IPS-18c (cell line): ENCODE measurements around the gene DAZAP1.

ENCODE experiments used
- H3K4me3 ChIP-seq: 2 replicates; pipeline ENCODE4 v1.7.0; 2013; ENCODE audit warnings: low read depth, mild to moderate bottlenecking, low read length, moderate library complexity; ENCODE audit not compliant: insufficient read depth
- H3K9me3 ChIP-seq: one replicate; pipeline ENCODE4 v1.6.1; 2013; ENCODE audit warnings: mild to moderate bottlenecking, low read length, moderate library complexity; ENCODE audit not compliant: control insufficient read depth, insufficient read depth

The DAZAP1 gene

DNA sequence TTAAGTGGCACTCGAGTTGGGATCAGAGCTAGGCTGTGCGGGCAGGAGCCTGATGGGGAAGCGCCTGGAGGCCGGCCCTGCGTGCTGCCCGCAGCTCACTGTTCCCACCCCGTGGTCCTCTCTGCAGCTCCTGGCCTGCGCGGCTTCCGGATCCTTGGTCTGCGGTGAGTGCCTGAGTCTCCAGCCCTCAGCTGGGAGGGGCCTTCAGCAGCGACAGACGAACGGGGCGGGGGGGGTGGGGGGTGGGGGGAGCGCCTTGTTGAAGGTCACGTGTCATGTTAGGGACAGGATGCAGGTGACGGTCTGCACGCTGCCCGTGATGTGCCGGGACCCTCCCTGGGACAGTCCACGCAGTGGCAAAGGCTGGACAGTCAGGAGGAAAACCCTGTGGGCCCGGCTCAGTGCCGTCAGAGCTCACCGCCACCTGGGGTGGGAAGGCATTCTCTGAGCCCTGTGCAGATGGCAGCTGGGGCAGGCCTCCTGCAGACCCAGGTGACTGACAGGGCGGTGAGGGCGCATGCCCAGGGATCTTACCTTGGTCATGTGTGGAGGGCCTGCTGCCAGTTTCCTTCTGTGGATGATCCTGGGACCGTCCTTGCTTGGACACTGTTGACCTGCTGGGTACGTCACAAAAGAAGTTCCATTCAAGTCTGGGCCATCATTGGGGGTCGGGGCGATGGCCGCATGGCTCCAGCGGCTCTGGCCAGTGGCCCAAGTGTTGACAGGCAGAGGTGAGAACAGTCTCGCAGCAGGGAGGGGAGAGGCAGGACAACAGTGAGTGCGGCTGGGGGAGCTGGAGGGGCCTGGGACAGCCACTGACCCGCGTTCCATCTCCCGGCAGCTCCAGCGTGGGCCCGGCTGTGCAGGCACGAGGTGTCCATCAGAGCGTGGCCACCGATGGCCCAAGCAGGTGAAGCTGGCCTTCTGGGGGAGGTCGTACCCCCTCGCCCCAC lies 19.4 kb upstream of the DAZAP1 start:
- no peak overlapping the region for H3K4me3 ChIP-seq
- H3K9me3 ChIP-seq = no peaks in the 10 kb centered on the region

DNA sequence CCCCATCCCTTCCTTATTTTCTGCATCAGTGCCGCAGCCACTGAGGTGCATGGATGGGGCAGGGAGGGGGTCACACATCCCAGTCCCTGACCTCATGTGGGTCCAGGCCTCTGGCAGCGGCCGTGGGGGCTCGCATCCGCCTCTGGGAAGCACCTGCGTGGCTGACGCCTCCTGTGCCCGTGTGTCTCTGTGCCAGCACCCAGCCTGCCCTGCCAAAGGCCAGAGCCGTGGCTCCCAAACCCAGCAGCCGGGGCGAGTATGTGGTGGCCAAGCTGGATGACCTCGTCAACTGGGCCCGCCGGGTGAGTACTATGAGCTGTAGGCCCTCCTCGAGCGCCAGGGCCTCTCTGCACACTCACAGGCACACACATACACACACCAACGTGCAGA lies 18.8 kb upstream of the DAZAP1 start:
- no peaks in the 10 kb centered on the region for H3K9me3 ChIP-seq
- H3K4me3 ChIP-seq = no peak overlapping the region

DNA sequence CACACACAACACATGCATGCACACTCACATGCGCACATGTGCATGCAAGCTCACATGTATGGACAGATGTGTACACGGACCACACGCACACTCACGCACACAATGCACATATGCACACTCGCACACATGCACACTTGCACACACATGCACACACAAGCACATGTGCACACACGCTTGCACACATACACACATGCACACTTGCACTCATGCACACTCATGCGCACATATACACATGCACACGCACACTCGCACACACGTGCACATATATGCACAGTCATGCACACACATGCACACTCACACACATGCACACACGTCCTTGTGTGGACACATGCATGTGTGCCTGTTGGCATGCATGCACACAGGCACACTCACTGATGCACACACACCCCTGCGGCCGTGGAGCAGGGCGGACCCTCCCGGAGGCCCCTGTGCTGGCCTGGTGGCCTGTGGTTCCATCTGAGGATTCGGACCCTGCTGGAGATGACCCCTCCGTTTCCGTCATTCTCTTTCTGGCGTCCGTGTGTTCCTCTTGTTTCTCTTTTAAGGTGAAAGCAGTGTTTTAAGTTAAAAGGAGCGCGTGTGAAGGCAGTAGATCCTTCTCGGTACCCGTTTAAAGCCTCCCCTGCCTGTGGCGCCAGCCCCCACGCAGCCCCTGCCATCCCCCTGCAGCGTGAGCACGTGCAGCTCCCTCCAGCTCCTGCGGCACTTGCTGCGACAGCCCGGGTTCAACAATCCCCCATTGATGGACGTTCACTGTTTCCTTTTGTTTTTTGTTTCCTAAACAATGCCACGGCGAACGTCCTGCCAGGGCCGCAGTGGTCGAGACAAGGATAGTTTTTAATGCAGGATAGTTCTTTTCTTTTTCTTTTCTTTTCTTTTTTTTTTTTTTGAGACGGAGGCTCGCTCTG lies 18.1 kb upstream of the DAZAP1 start:
- no peak overlapping the region for H3K4me3 ChIP-seq
- H3K9me3 ChIP-seq = no peaks in the 10 kb centered on the region

DNA sequence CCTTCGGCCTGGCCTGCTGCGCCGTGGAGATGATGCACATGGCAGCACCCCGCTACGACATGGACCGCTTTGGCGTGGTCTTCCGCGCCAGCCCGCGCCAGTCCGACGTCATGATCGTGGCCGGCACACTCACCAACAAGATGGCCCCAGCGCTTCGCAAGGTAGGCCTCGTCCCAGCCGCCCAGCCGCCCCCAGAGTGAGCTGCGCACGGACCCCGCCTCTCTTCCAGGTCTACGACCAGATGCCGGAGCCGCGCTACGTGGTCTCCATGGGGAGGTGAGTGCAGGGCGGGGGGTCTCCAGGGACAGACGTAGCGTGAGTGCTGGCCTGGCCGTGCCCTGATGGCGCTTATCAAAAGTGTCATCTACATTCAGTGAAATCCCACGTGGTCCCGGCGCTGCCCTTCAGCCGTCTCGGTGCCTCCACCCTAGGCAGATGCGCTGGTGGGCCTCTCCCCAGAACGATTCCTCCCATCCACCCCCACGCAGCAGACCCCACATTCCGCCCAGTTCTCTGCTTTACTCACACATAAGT lies 16.4 kb upstream of the DAZAP1 start:
- H3K9me3 ChIP-seq = no peaks in the 10 kb centered on the region
- no peak overlapping the region for H3K4me3 ChIP-seq

DNA sequence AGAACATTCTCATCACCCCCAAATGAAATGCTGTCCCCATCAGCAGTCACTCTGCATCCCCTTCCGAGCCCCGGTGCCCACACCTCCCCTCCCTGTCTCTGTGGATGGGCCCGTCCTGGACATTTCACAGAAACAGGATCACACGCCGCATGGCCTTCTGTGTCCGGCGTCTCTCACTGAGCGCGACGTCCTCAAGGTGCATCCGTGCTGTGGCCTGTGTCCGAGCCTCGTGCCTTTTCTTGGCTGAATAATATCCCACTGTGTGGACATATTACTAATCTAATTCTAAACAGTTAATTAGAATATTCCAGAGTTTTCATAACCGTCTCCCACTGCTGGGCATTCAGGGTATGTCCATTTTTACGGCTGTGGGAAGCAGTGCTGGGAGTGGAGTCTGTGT lies 15.0 kb upstream of the DAZAP1 start:
- Histone ChIP-seq H3K9me3 (no peaks in the 10 kb centered on the region), H3K4me3 (no peak overlapping the region)

DNA sequence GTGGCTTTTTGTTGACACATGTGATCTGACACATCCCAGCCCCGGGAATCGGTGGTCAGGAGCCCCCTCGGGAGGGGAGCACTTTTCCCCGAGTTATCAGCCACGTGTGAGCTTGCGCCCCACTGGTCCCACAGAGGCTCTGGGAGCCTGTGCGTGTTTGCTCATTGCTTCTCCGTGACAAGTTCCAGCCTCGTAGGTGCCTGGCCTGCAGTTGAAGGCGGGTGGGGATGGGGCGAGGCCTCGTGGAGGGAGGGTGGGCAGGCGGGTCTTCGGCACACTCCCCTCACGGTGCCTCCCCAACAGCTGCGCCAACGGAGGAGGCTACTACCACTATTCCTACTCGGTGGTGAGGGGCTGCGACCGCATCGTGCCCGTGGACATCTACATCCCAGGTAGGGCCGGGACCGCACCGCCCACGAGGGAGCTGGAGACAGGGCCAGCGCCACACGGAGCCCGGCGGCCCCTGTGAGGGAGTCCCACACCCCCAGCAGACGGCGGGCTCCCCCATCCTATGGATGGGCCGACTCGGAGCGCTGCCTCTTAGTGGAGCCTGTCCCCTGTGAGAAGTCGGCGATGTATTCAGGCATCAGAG lies 14.4 kb upstream of the DAZAP1 start:
- H3K9me3 ChIP-seq = no peaks in the 10 kb centered on the region
- no peak overlapping the region for H3K4me3 ChIP-seq

DNA sequence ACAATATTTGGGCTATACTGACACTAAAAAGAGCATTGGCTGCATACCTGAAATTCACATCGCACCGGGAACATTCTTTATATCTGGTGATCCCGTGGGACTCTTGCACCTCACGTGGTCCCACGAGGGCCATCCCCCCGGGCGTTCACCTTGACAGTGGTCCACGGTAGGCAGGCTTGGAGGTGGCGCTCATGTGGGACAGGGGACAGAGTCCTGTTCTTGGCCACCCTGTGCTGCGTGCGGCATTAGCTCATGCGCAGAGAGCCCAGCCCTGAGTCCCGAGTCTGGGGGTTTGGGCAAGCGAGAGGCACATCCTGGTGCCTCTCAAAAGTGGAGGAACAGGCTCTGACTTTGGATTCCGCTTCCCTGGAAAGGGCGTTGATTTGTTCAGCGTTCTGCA lies 13.5 kb upstream of the DAZAP1 start:
- no peaks in the 10 kb centered on the region for H3K9me3 ChIP-seq
- no peak overlapping the region for H3K4me3 ChIP-seq

DNA sequence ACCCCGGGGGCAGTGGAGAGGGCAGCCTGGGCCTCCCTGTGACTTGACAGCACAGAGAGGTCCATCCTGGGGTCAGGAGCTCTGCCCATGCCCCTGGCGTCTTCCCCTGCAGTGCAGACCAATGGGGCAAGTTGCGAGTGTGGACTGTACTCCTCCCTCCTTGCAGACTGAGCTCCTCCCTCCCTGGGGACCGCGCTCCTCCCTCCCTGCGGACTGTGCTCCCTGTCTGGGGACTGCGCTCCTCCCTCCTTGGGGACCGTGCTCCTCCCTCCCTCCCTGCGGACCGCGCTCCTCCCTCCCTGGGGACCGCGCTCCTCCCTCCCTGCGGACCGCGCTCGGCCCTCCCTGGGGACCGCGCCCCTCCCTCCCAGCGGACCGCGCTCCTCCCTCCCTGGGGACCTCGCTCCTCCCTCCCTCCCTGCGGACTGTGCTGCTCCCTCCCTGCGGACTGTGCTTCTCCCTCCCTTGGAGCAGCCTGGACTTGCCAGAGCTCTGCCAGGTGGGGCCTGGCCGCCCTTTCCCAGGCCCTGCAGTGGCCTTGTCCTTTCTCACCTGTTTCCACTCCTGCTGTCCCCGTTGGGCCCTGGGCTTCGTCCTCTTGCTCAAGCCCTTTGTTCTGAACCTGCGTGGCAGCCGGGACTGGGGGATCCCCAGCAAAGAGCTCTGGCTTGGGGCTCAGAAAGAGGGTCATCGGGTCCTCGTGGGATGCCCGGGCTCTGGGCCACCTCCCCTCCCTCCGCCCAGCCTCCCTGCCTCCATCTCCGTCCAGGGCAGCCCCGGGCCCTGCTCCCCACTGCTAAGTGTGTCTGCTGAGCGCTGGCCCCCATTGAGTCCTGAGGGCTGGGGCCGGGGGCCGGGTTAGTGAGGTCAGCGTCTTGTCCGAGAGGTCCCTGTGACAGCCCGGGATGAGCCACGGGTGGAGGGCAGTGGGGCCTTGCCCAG lies 12.9 kb upstream of the DAZAP1 start:
- no peak overlapping the region for H3K4me3 ChIP-seq
- no peaks in the 10 kb centered on the region for H3K9me3 ChIP-seq

DNA sequence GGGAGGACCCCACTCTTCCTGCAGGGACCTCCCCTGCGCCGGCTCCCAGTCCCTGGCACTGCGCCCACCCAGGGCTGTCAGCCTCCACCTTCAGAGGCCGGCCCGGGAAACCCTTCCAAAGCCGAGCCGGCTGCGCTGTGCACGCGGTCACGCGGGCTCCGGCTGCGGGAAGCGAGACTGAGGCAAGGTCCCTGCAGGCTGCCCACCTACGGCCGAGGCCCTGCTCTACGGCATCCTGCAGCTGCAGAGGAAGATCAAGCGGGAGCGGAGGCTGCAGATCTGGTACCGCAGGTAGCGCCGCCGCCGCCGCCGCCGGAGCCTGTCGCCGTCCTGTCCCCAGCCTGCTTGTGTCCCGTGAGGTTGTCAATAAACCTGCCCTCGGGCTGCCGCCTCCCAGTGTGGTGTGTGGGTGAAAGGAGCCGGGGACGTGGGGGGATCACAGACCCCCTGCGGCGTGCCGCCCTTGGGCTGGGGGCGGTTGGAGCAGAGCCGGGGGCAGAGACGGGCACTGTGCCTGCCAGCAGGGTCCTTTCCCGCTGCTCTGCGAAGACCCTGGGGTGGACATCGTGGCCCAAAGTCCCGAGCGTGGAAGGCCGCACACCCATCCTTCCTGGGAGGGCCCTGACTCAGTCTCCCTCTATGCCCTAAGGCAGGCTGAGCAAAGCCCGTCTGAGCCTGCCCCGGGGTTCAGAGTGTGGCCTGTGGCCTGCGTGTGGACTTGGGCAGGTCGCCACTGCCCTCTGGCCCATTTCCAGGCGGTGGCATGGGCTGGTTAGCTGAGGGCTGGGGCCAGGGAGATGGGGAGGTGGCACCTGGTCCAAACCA lies 12.0 kb upstream of the DAZAP1 start:
- H3K9me3 ChIP-seq = no peaks in the 10 kb centered on the region
- no peak overlapping the region for H3K4me3 ChIP-seq

DNA sequence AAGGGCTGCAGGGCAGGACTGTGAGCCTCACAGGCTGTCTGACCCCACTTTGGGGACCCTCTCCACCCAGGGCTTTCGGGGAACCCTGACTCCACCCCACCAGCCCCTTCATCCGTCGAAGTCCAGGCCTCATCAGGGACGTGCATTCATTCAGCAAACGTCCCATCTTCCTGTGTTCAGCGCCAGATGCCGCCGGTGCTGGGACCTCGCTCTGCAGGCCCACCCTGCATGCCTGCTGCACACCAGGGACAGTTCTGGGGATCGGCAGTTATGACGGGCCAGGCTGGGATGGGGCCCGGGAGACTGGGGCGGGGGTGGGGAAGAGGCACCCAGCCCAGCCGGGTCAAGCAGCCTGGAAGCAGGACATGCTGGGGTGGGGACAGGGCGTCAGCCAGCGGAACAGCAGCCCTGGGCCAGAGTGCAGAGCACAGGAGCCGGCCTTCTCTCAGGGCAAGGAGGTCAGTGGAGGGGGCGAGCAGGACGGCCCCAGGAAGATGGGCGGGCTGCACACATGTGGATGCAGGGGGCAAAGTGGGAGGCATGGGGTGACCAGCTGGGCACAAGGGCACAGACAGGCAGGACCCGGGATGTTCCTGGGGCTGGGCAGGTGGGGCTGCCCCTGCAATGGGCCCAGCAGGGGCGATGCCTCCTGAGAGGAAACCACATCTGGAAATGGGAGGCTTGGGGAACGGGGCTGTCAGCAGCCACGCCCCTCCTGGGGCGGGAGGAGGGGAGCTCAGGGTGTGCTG lies 11.2 kb upstream of the DAZAP1 start:
- Histone ChIP-seq H3K9me3 (no peaks in the 10 kb centered on the region), H3K4me3 (no peak overlapping the region)

DNA sequence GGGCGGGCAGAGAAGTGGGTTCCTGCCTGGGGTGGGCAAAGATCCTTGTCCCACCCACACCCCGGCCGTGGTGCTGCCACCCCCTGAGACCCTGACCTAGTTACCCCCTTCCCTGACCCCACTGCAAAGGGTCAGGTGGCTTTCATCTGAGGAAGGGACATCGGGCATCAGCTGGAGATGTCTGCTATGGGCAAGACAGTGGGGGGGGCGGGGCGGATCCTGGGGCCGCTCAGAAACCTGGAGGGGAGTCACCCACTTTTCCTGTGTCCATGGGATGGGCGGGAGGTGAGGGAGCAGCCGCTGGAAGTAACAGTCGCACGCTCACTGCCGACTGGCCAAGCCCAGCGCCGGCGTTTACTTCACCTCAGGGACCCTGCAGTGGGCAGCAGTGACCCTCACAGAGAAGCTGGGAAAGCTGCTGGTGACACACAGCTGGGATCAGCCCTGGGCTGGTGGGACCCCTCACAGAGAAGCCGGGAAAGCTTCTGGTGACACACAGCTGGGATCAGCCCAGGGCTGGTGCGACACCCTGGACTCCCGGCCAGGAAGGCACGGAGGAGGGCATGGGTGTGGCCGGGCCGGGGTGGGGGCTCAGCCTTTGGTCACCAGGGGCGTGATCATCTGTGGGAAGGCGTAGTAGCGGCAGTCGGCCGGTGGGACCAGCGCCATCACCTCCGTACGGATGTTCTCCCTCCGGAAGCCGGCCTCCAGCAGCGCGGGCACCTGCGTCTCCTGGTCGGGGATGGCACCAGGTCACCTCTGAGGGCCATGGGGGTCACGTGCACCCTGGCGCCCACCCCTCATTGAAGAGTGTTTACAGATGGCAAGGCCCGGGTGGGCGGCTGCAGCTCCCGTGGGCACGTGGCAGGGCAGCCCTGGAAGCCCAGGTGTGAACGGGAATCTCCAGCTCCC lies 10.4 kb upstream of the DAZAP1 start:
- H3K4me3 ChIP-seq = no peak overlapping the region
- H3K9me3 ChIP-seq = no peaks in the 10 kb centered on the region

DNA sequence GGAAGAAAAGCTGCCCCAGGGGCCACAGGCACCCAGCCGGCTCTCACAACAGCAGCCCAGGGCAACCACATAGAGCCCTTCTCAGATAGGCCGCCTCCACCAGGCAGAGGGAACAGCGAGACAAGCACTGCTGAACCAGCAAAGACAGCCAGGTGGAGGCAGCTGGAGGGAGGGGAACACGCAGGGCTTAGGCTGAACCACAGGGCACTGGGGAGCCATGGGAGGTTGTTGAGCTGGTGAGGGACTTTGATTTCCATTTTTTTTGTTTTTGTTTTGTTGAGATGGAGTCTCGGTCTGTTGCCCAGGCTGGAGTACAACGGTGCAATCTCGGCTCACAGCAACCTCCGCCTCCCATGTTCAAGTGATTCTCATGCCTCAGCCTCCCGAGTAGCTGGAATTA lies 9.5 kb upstream of the DAZAP1 start:
- H3K9me3 ChIP-seq = no peaks in the 10 kb centered on the region

DNA sequence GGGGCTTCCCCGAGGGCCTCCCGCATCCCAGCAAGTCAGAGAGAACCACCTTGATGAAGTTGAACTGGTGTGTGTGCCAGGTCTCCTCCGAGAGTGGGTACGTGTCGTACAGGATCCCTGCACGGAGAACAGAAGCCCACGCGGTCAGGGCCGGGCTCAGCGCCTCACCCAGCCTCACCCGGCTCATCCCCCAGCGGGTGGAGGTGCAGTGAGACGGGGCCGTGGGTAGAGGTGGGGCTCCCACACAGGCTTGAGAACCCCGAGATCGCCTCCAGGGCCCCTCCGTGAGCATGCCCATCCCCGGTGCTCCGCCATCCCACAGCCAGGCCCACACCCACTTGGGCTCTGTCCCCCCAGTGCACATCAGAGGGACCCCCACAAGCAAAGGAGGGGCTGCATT lies 8.3 kb upstream of the DAZAP1 start:
- no peak overlapping the region for H3K4me3 ChIP-seq
- no peaks in the 10 kb centered on the region for H3K9me3 ChIP-seq

More for the DNA sequence above, 9.5 kb upstream of the DAZAP1 start:
- no peak overlapping the region for H3K4me3 ChIP-seq

DNA sequence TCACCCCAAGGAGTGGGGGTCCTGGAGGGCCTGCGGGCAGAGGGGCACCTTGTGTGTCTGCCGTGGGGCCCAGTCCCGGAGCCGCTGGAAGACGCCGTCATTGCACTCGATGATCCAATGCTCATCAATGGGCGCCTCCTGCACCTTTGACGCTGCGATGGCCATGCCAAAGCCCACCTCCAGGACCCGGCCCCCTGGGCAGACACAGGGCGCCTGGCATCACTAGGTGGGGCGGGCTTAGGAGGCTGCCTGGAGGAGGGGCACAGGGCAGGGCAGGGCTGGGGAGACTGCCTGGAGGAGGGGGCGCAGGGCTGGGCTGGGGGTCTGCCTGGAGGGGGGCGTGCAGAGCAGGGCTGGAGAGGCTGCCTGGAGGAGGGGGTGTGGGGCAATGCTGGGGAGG lies 7.6 kb upstream of the DAZAP1 start:
- no peaks in the 10 kb centered on the region for H3K9me3 ChIP-seq
- H3K4me3 ChIP-seq = no peak overlapping the region
